ENCODE data around the gene ST3GAL6.
"Not testable (repeated sequence)": the region's sequence is repeated elsewhere in the genome, so short reads cannot be mapped to it uniquely, and the experiment has no call there.

Gene ST3GAL6

DNA sequence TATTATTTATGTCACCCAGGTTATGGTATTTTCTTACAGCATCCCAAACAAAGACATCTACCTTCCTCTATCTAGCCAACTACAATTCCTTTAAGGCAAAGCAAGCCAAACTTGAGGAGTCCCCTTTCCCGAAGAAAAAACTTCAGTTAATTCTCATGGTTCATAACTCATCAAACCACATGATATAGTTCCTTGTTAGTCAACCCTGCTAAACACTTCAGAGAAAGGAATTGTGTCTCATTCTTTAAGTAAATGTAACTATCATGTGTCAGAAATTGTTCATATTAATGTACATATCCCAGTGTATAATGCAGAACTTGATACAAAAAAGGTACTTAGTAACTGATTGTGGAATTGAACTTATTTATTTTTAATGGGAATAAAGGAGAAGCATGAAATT, 44.4 kb downstream of the ST3GAL6 start:
- DNase-seq, result no peak

DNA sequence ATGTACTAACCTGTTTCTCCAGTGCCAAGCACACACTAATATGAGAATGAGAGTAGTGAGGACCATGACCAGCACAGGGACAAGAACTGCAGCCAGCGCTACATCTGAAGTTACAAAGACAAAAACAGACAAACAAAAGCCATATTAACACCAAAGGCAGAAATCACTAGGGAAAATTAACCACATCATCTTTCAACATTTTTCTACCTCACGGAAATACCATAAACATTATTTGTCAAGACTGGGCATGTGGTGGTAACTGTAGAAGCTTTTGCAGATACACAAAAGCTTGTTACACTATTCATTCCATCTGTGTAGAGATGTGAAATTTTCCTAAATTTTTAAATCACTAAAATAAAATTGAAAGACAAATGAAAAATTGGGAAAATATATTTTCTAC, 44.9 kb downstream of the ST3GAL6 start:
- no peak for DNase-seq

DNA sequence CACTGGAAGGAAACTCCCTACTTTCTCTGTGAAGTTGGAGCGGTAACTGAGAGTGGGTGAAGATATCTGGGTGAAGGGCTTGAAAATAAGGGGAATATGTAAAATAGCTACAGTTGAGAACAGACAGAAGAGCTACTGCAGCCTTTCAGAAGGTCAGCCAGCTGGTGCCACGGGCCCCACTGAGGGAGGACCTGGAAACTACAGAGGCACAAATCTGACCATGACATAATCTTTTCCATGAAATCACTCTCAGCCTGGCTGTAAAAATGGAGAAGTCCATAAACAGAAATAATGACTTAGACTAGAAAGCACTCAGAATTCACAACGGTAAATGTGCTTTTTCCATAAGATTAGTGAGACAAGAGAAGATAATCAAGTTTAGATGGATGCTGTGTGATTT, 46.4 kb downstream of the ST3GAL6 start:
- DNase-seq, result no peak

DNA sequence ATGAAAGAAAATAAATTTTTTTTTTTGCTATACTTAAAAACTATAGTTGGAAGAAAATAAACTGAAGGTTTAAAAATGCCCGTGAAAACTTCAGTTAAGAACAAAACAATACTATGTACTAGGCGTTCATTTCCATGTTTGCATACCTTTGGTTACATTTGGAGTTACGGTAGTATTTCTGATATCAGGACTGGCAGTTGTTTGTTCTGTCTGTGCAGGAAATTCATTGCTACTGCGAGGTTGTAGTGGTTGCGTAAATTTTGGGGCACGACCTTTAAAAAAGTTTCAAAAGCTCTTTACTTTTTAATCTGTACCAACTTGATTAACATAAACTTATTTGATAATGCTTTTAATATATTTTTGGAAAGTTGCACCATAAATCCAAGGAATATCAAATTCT, 47.9 kb downstream of the ST3GAL6 start:
- peak; percentile 24 for DNase-seq

- peak; percentile 73 for DNase-seq
Observed at GRCh38 chr3:98812851-98813374, 49.8 kb downstream of the ST3GAL6 start.

DNA sequence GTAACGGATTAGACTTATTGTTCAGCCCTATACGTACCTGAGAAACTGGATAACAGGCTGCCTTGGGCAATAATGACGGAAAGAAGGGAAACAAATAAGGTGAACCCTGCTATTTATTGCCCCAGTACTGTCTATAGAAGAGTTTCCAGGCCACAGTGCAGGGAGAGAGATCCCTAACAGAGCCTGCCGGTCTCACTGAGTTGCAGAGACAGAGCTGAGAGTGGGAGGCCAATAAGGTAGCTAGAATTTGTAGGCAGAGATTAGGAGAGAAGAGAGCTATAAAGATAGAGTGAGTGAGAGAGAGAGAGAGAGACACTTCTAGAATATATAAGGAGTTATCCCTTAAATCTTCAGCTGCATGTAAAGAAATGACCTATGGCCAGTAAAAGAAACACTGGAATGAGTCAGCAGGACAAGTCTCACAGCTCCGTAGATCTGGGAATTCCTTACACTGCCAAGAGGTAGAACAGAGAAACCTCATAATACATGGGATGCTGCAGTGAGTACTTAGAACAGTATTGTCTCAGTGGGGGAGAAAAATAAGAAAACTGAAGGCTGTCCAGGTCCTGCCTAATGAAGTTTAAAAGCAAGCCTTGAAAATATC, 51.8 kb downstream of the ST3GAL6 start:
- no peak for DNase-seq

- peak; percentile 83 for DNase-seq
Observed at GRCh38 chr3:98817547-98818041, 54.5 kb downstream of the ST3GAL6 start.

DNA sequence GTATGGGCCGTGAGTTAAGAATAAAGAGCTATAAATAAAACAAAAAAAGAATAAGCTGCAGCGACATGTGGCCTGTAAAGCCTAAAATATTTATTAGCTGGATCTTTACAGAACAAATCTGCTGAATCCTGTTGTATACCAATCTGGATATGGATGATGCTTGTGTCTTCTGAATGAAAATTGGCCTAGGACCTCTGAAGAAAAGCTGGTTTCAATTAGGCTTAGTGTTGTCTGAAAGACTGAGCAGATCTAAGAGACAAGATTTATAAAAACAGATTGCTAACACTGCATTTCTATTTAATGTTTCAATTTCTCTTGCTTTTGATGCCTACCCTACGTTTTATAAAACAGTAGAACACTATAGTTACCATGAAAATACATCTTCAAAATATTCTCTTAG, 57.9 kb downstream of the ST3GAL6 start:
- no peak for DNase-seq

DNA sequence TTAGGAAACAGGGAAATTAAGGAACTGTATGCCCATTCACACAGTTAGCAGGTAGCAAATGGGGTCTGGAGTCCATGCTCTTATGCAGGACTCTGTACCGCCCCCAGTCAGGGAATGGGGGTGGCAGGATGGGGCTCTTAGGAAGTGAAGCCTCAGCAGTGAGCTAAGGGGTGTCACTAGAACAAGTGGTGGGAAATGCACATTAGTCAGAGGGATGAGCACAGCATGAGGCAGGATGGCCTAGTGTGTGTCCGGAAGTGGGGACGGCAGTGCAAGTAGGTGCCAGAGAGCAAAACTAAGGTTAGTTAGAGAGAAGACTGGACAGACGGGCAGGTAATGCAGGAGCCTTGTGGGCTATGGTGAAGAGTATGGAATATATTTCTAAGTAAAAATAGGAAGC, 60.7 kb downstream of the ST3GAL6 start:
- no peak for DNase-seq

GRCh38 chr3:98824256-98824655, 61.1 kb downstream of the ST3GAL6 start:
- DNase-seq, result no peak

DNA sequence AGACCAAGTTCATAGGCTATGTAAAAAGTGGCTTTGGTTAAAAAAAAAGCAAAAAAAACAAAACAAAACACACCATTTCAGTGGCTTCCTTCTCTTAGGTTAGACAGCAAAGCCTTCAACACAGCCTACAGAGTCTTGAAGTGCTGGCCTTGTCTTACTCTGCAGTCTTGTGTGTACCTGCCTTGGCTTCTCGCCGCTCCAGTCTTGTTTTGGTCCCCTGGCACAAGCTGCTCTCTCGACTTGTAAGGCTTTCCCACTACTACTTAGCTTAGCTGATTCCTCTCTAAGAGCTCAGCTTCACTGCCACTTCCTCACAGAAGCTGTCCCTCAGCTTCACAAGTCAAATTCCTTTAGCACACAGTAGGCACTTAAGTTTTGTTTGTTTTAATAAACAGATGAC, 63.0 kb downstream of the ST3GAL6 start:
- no peak for DNase-seq

DNA sequence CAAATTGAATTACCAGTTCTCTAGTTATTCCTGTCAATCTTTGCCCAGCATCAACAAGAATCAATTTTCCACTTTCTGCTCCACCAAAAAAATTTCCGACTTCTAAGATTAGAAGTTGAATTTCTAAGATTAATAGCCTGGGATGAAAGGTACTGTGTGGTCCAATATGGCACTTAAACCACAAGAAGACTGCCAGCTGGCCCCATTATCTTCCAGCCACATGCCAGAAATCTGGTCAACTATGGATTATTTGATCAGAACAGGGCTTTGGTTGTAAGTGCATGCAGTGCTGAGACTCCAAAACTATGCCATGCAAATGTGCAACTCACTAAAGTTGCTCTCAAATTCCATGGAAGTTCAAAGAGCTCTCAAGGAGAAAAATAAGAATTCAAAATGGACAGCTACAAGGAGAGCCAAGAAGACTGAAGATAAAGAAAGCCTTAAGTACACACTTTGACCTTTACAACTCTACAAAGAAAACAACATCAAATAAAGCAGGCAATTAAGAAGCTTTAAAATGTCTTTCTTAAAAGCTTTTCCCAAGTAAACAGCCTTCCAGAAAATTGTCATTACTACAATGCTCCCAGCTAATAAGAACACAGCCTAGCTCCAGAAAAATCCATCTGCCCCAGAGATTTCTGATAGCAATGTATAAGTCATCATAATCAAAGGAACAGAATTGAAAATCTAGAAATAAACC, 64.2 kb downstream of the ST3GAL6 start:
- no peak for DNase-seq

GRCh38 chr3:98829246-98829832, 66.2 kb downstream of the ST3GAL6 start:
- DNase-seq, result no peak

GRCh38 chr3:98831060-98831459, 67.9 kb downstream of the ST3GAL6 start:
- DNase-seq, result not testable (repeated sequence)

DNA sequence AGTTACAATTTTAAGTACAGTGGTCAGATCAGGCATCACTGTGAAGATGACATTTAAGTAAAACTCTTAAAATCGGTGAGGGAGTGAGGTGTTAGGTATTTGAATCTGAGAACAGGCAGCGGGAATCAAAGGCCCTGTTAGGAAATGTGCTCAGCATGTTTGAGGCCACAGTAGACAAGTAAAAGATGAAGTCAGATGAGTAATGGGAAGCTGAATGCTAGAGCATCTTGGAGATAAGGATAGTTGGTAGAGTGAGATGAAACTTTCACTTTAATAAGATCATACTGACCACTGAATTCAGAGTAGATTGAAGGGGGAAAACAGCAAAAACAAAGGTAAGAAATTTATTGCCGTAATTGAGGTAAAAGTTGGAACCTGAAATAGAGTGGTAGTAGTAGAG, 76.7 kb downstream of the ST3GAL6 start:
- peak; percentile 20 for DNase-seq

DNA sequence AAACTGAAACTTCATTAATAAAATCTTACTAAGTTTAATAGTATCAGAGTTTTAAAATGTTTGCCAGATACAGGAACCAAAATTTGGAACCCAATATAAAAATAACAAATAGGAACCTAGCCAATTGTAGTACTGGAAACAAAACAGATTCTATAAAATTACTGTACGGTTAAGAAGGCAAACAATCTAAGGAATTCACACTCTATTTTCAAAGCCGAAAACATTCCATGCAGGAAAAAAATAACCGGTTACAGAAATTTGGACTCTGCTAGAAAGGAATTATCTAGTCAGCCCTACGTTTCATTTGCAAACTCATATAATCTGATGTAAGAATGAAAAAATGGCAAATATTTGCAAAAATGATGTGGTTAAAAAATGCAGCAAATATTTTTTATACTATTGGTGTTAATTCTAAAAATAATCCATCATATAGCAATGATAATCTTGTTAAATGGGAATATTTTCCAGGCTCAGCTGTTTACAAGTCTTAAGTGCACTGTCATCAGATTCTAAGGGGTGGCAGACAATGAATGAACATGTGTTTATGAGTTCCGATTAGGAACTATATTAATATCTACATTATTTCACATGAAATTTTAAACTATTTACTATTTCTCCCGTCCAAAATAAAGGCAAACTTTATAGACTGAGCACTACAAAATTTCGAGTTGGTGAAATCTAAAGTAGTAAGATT, 80.3 kb downstream of the ST3GAL6 start:
- DNase-seq, result no peak
